ENCODE measurements around the gene FAU.

FAU gene

GRCh38 chr11:65147352-65148075 is 25.6 kb upstream of the FAU start:
- Histone ChIP-seq H3K9me3 (ENCODE audit: severe bottlenecking) (peaks cover 7% of the 10 kb centered on the region), H3K27me3 (ENCODE audit: insufficient read depth, low read depth, severe bottlenecking) (no peaks in the 10 kb centered on the region), H3K36me3 (no peaks in the 10 kb centered on the region), H3K27ac (no peak overlapping the region), H3K4me3 (ENCODE audit: low read depth, low read length) (no peak overlapping the region)
- no peak for TF ChIP-seq CTCF (IDR thresholded peaks at IDR 0.05; ENCODE audit: low read depth, low read length)
- no peak for DNase-seq

GRCh38 chr11:65141896-65142494 is 20.1 kb upstream of the FAU start:
- H3K27ac ChIP-seq: no peak overlapping the region
- peaks cover 3% of the 10 kb centered on the region for H3K9me3 ChIP-seq (ENCODE audit: severe bottlenecking)
- H3K36me3 ChIP-seq: no peaks in the 10 kb centered on the region
- no peaks in the 10 kb centered on the region for H3K27me3 ChIP-seq (ENCODE audit: insufficient read depth, low read depth, severe bottlenecking)
- TF ChIP-seq CTCF (IDR thresholded peaks at IDR 0.05; ENCODE audit: low read depth, low read length): no peak
- no peak overlapping the region for H3K4me3 ChIP-seq (ENCODE audit: low read depth, low read length)
- no peak for DNase-seq

- H3K4me3 ChIP-seq (ENCODE audit: low read depth, low read length): peak overlapping the region; percentile 65
- no peak for TF ChIP-seq CTCF (IDR thresholded peaks at IDR 0.05; ENCODE audit: low read depth, low read length)
- peaks cover 15% of the 10 kb centered on the region for H3K36me3 ChIP-seq
- H3K27me3 ChIP-seq (ENCODE audit: insufficient read depth, low read depth, severe bottlenecking): no peaks in the 10 kb centered on the region
- no peaks in the 10 kb centered on the region for H3K9me3 ChIP-seq (ENCODE audit: severe bottlenecking)
- H3K27ac ChIP-seq: peak overlapping the region; percentile 100
- DNase-seq: no peak
Observed at GRCh38 chr11:65136515-65137096, 14.7 kb upstream of the FAU start.

- no peaks in the 10 kb centered on the region for H3K9me3 ChIP-seq (ENCODE audit: severe bottlenecking)
- H3K27ac ChIP-seq: peak overlapping the region; percentile 100
- H3K27me3 ChIP-seq (ENCODE audit: insufficient read depth, low read depth, severe bottlenecking): no peaks in the 10 kb centered on the region
- DNase-seq: peak; percentile 56
- no peak for TF ChIP-seq CTCF (IDR thresholded peaks at IDR 0.05; ENCODE audit: low read depth, low read length)
- H3K36me3 ChIP-seq: peaks cover 24% of the 10 kb centered on the region
- H3K4me3 ChIP-seq (ENCODE audit: low read depth, low read length): peak overlapping the region; percentile 65
Observed at GRCh38 chr11:65135633-65136145, 13.8 kb upstream of the FAU start.

- peaks cover 28% of the 10 kb centered on the region for H3K36me3 ChIP-seq
- no peaks in the 10 kb centered on the region for H3K27me3 ChIP-seq (ENCODE audit: insufficient read depth, low read depth, severe bottlenecking)
- DNase-seq: peak; percentile 96
- TF ChIP-seq CTCF (IDR thresholded peaks at IDR 0.05; ENCODE audit: low read depth, low read length): no peak
- peak overlapping the region; percentile 65 for H3K4me3 ChIP-seq (ENCODE audit: low read depth, low read length)
- H3K9me3 ChIP-seq (ENCODE audit: severe bottlenecking): no peaks in the 10 kb centered on the region
- peak overlapping the region; percentile 100 for H3K27ac ChIP-seq
Observed at GRCh38 chr11:65134952-65135632, 13.2 kb upstream of the FAU start.
